Neuronal stem cell (in vitro differentiated cells): ENCODE results near the gene DDX46.

Source experiments
- DNase-seq: peaks from one replicate; pipeline ENCODE4 v3.0.0-alpha.2; 2013; ENCODE audit warnings: low spot score
- H2AFZ ChIP-seq: one replicate; pipeline ENCODE4 v1.6.1; 2013; ENCODE audit warnings: mild to moderate bottlenecking, low read length, inconsistent platforms
- H2AK5ac ChIP-seq: 2 replicates; pipeline ENCODE4 v1.6.1; 2013; ENCODE audit warnings: low read depth, mild to moderate bottlenecking, inconsistent platforms, low read length, moderate library complexity, mixed read lengths
- H2BK120ac ChIP-seq: 2 replicates; pipeline ENCODE4 v1.6.1; 2013; ENCODE audit warnings: low read depth, mild to moderate bottlenecking, inconsistent platforms, low read length, moderate library complexity, mixed read lengths
- H2BK12ac ChIP-seq: one replicate; pipeline ENCODE4 v1.6.1; 2013; ENCODE audit warnings: low read length, inconsistent platforms
- H2BK15ac ChIP-seq: 2 replicates; pipeline ENCODE4 v1.6.1; 2013; ENCODE audit warnings: mild to moderate bottlenecking, low read length, inconsistent platforms, mixed read lengths
- H2BK5ac ChIP-seq: one replicate; pipeline ENCODE4 v1.6.1; 2013; ENCODE audit warnings: inconsistent platforms, mild to moderate bottlenecking, low read length, moderate library complexity
- H3K14ac ChIP-seq: one replicate; pipeline ENCODE4 v1.6.1; 2013; ENCODE audit warnings: low read length, inconsistent platforms
- H3K18ac ChIP-seq: 2 replicates; pipeline ENCODE4 v1.6.1; 2013; ENCODE audit warnings: low read length, inconsistent platforms
- H3K23ac ChIP-seq: 2 replicates; pipeline ENCODE4 v1.6.1; 2013; ENCODE audit warnings: low read depth, mild to moderate bottlenecking, mixed read lengths, low read length, inconsistent platforms; ENCODE audit not compliant: poor library complexity
- H3K27ac ChIP-seq: replicated peaks from 3 replicates; pipeline ENCODE4 v1.5.1; 2013; ENCODE audit warnings: low read length, inconsistent platforms
- H3K27me3 ChIP-seq, 3 experiments: 2 replicates each; pipeline ENCODE4 v1.6.1; 2013; ENCODE audit warnings: low read length in 3 of 3, mild to moderate bottlenecking in 2 of 3, inconsistent platforms in 1 of 3, low read depth in 1 of 3, mixed read lengths in 1 of 3, moderate library complexity in 1 of 3; ENCODE audit not compliant: control insufficient read depth in 3 of 3, insufficient read depth in 3 of 3
- H3K36me3 ChIP-seq, 2 donors: replicated peaks in 1 of 2; 2 replicates each; pipeline ENCODE4 v1.6.1; 2013; ENCODE audit warnings: low read length in 2 of 2; ENCODE audit not compliant: control insufficient read depth in 2 of 2, insufficient read depth in 2 of 2
- H3K4ac ChIP-seq: 2 replicates; pipeline ENCODE4 v1.6.1; 2013; ENCODE audit warnings: inconsistent platforms, mild to moderate bottlenecking, low read length, moderate library complexity
- H3K4me1 ChIP-seq, 2 donors: 1 replicate in 1 of 2; 2 replicates in 1 of 2; pipeline ENCODE4 v1.6.1; 2013; ENCODE audit warnings: low read length in 2 of 2, low read depth in 1 of 2; ENCODE audit not compliant: control insufficient read depth in 2 of 2, insufficient read depth in 1 of 2
- H3K4me2 ChIP-seq: one replicate; pipeline ENCODE4 v1.6.1; 2013; ENCODE audit warnings: mild to moderate bottlenecking, low read length, inconsistent platforms; ENCODE audit not compliant: insufficient read depth, poor library complexity, severe bottlenecking
- H3K4me3 ChIP-seq, 2 donors: 2 replicates each; pipeline ENCODE4 v1.5.1; 2013; ENCODE audit warnings: low read length in 2 of 2, mild to moderate bottlenecking in 2 of 2, inconsistent platforms in 1 of 2, moderate library complexity in 1 of 2
- H3K79me1 ChIP-seq: one replicate; pipeline ENCODE4 v1.6.1; 2013; ENCODE audit warnings: low read depth, mild to moderate bottlenecking, inconsistent platforms, low read length, moderate library complexity
- H3K9ac ChIP-seq: one replicate; pipeline ENCODE4 v1.6.1; 2013; ENCODE audit warnings: mild to moderate bottlenecking, low read depth, low read length, inconsistent platforms; ENCODE audit not compliant: poor library complexity
- H3K9me3 ChIP-seq, 2 donors: replicated peaks in 1 of 2; 2 replicates each; pipeline versions ENCODE3 to v1.6.1; 2013; ENCODE audit warnings: low read length in 2 of 2, mild to moderate bottlenecking in 2 of 2, inconsistent platforms in 1 of 2, low read depth in 1 of 2, mixed read lengths in 1 of 2, moderate library complexity in 1 of 2; ENCODE audit not compliant: control insufficient read depth in 2 of 2, insufficient read depth in 1 of 2
- H4K8ac ChIP-seq: one replicate; pipeline ENCODE4 v1.6.1; 2013; ENCODE audit warnings: low read depth, mild to moderate bottlenecking, inconsistent platforms, low read length, moderate library complexity
- H4K91ac ChIP-seq: one replicate; pipeline ENCODE4 v1.6.1; 2013; ENCODE audit warnings: low read length, low read depth, mild to moderate bottlenecking, inconsistent platforms; ENCODE audit not compliant: poor library complexity
- WGBS, 2 donors: extraction: QIAGEN DNeasy Blood & Tissue Kit; methylation state at CpG; one replicate each; pipeline ENCODE4 v1.1.7; 2013; ENCODE audit warnings: missing lambda C conversion rate in 2 of 2, mixed read lengths in 1 of 2; ENCODE audit not compliant: insufficient read length in 2 of 2, insufficient replicate concordance in 1 of 2; ENCODE audit errors: extremely low coverage in 2 of 2; 5-methylcytosine and 5-hydroxymethylcytosine counted together

The DDX46 gene

GRCh38 chr5:134772461-134773125, 14.0 kb downstream of the DDX46 start:
- H3K4me1 ChIP-seq: no peaks in the 10 kb centered on the region
- H3K9ac ChIP-seq: no peak overlapping the region
- no peak overlapping the region for H3K18ac ChIP-seq
- no peak overlapping the region for H2AFZ ChIP-seq
- no peak overlapping the region for H2BK12ac ChIP-seq
- H4K91ac ChIP-seq: no peak overlapping the region
- H3K9me3 ChIP-seq: no peaks in the 10 kb centered on the region
- H4K8ac ChIP-seq: no peak overlapping the region
- no peak overlapping the region for H3K4me2 ChIP-seq
- no peak overlapping the region for H2BK5ac ChIP-seq
- no peaks in the 10 kb centered on the region for H3K27me3 ChIP-seq
- no peak overlapping the region for H2BK120ac ChIP-seq
- H3K36me3 ChIP-seq: peaks cover 24 to 98% of the 10 kb centered on the region in 2 donors
- H2AK5ac ChIP-seq: no peak overlapping the region
- no peak overlapping the region for H3K27ac ChIP-seq
- H3K4ac ChIP-seq: no peak overlapping the region
- no CpG with 5 or more reads among the region's 10 CpGs for WGBS, 2 donors
- H3K79me1 ChIP-seq: no peaks in the 10 kb centered on the region
- H3K23ac ChIP-seq: no peak overlapping the region
- no peak overlapping the region for H2BK15ac ChIP-seq
- H3K4me3 ChIP-seq: no peak overlapping the region
- H3K14ac ChIP-seq: no peak overlapping the region
- DNase-seq: no peak

- DNase-seq: no peak
- Histone ChIP-seq H3K4me2 (no peak overlapping the region), H3K79me1 (no peaks in the 10 kb centered on the region), H3K4me1 (no peaks in the 10 kb centered on the region), H3K27ac (no peak overlapping the region), H3K4me3 (no peak overlapping the region), H2BK5ac (no peak overlapping the region), H3K27me3 (no peaks in the 10 kb centered on the region), H3K9ac (no peak overlapping the region), H2BK12ac (no peak overlapping the region), H3K4ac (no peak overlapping the region), H3K23ac (no peak overlapping the region), H2AFZ (no peak overlapping the region), H4K91ac (no peak overlapping the region), H3K14ac (no peak overlapping the region), H2AK5ac (no peak overlapping the region), H3K18ac (no peak overlapping the region), H3K9me3 (no peaks in the 10 kb centered on the region), H4K8ac (no peak overlapping the region), H2BK15ac (no peak overlapping the region), H3K36me3 (peaks cover 28 to 97% of the 10 kb centered on the region in 2 donors), H2BK120ac (no peak overlapping the region)
- WGBS, 2 donors: no CpG with 5 or more reads among the region's 2 CpGs
These were observed 18.8 kb downstream of the DDX46 start for GRCh38 chr5:134777366-134777765.

GRCh38 chr5:134784241-134784920, 25.8 kb downstream of the DDX46 start:
- H3K4me3 ChIP-seq: no peak overlapping the region
- WGBS, 2 donors: no CpG with 5 or more reads among the region's 4 CpGs
- DNase-seq: no peak
- H3K36me3 ChIP-seq: peaks cover 23 to 98% of the 10 kb centered on the region in 2 donors
- no peak overlapping the region for H3K9ac ChIP-seq
- H3K4ac ChIP-seq: no peak overlapping the region
- no peak overlapping the region for H2BK5ac ChIP-seq
- H3K18ac ChIP-seq: no peak overlapping the region
- H4K91ac ChIP-seq: no peak overlapping the region
- no peaks in the 10 kb centered on the region for H3K4me1 ChIP-seq
- H3K4me2 ChIP-seq: no peak overlapping the region
- no peak overlapping the region for H2AFZ ChIP-seq
- H2BK12ac ChIP-seq: no peak overlapping the region
- no peak overlapping the region for H2BK120ac ChIP-seq
- no peak overlapping the region for H3K14ac ChIP-seq
- H3K9me3 ChIP-seq: no peaks in the 10 kb centered on the region
- no peaks in the 10 kb centered on the region for H3K79me1 ChIP-seq
- no peak overlapping the region for H2AK5ac ChIP-seq
- no peak overlapping the region for H4K8ac ChIP-seq
- no peak overlapping the region for H3K27ac ChIP-seq
- no peak overlapping the region for H2BK15ac ChIP-seq
- H3K23ac ChIP-seq: no peak overlapping the region
- no peaks in the 10 kb centered on the region for H3K27me3 ChIP-seq

GRCh38 chr5:134784946-134785620, 26.5 kb downstream of the DDX46 start:
- Histone ChIP-seq H2AFZ (no peak overlapping the region), H3K4ac (no peak overlapping the region), H2BK5ac (no peak overlapping the region), H3K36me3 (peaks cover 18 to 98% of the 10 kb centered on the region in 2 donors), H3K14ac (no peak overlapping the region), H2BK120ac (no peak overlapping the region), H2AK5ac (no peak overlapping the region), H4K8ac (no peak overlapping the region), H3K79me1 (no peaks in the 10 kb centered on the region), H3K27me3 (no peaks in the 10 kb centered on the region), H3K9me3 (no peaks in the 10 kb centered on the region), H3K23ac (no peak overlapping the region), H4K91ac (no peak overlapping the region), H3K9ac (no peak overlapping the region), H3K4me3 (no peak overlapping the region), H2BK12ac (no peak overlapping the region), H3K27ac (no peak overlapping the region), H3K4me1 (no peaks in the 10 kb centered on the region), H2BK15ac (no peak overlapping the region), H3K18ac (no peak overlapping the region), H3K4me2 (no peak overlapping the region)
- no CpG with 5 or more reads among the region's 3 CpGs for WGBS, 2 donors
- DNase-seq: no peak
